Neural progenitor cell (in vitro differentiated cells): Measurements from ENCODE around the gene LDLRAD4. TPM values are rescaled to one million over a fixed set of nuclear protein-coding genes. Genes with fewer than 3 reads are reported as not detected.

Experiments
- DNase-seq: peaks from one replicate; pipeline ENCODE4 v3.0.0-alpha.2; 2016; ENCODE audit warnings: low spot score
- H2AFZ ChIP-seq: fragments of 200-600 bp; sonication (generic); replicated peaks from 2 replicates; pipeline ENCODE4 v1.6.1; 2016; ENCODE audit warnings: antibody characterized with exemption
- H3F3A ChIP-seq: fragments of 200-600 bp; sonication (generic); 2 replicates; pipeline ENCODE4 v1.6.1; 2016; ENCODE audit warnings: antibody characterized with exemption, low read depth
- H3K27ac ChIP-seq: fragments of 200-600 bp; sonication (generic); 2 replicates; pipeline ENCODE4 v1.5.1; 2016; ENCODE audit warnings: mild to moderate bottlenecking
- H3K27me3 ChIP-seq: fragments of 200-600 bp; sonication (generic); 2 replicates; pipeline ENCODE4 v1.6.1; 2016; ENCODE audit warnings: mild to moderate bottlenecking, moderate library complexity
- H3K36me3 ChIP-seq: fragments of 200-600 bp; sonication (generic); 2 replicates; pipeline ENCODE4 v1.5.1; 2016
- H3K4me1 ChIP-seq: fragments of 200-600 bp; sonication (generic); 2 replicates; pipeline ENCODE4 v1.6.1; 2016; ENCODE audit warnings: mixed run types
- H3K4me2 ChIP-seq: fragments of 200-600 bp; sonication (generic); 2 replicates; pipeline ENCODE4 v1.6.1; 2016
- H3K4me3 ChIP-seq: fragments of 200-600 bp; sonication (generic); 2 replicates; pipeline ENCODE4 v1.5.1; 2016
- H3K79me2 ChIP-seq: fragments of 200-600 bp; sonication (generic); 2 replicates; pipeline ENCODE4 v1.6.1; 2016; ENCODE audit warnings: low read depth
- H3K9ac ChIP-seq: fragments of 200-600 bp; sonication (generic); 2 replicates; pipeline ENCODE4 v1.6.1; 2016
- H3K9me3 ChIP-seq: fragments of 200-600 bp; sonication (generic); 2 replicates; pipeline ENCODE4 v1.5.1; 2016; ENCODE audit warnings: low read depth
- H4K20me1 ChIP-seq: fragments of 200-600 bp; sonication (generic); 2 replicates; pipeline ENCODE4 v1.6.1; 2016; ENCODE audit warnings: low read depth
- H3K27ac Mint-ChIP-seq: 3 replicates; pipeline ENCODE4 v1.8.0; 2021; ENCODE audit warnings: mixed read lengths
- H3K27me3 Mint-ChIP-seq: 2 replicates; pipeline ENCODE4 v1.8.0; 2022; ENCODE audit warnings: low read depth, mild to moderate bottlenecking, inconsistent platforms, moderate library complexity, mixed read lengths; ENCODE audit not compliant: insufficient read depth
- H3K36me3 Mint-ChIP-seq: 3 replicates; pipeline ENCODE4 v1.8.0; 2021; ENCODE audit warnings: mixed read lengths
- H3K4me1 Mint-ChIP-seq: 3 replicates; pipeline ENCODE4 v1.8.0; 2021; ENCODE audit warnings: mixed read lengths
- H3K4me3 Mint-ChIP-seq: 3 replicates; pipeline ENCODE4 v1.8.0; 2021; ENCODE audit warnings: mild to moderate bottlenecking, moderate library complexity, mixed read lengths
- H3K9me3 Mint-ChIP-seq: 3 replicates; pipeline ENCODE4 v1.8.0; 2020; ENCODE audit warnings: mixed read lengths
- EZH2 ChIP-seq: fragments of 200-600 bp; sonication (generic); IDR thresholded peaks from 2 replicates; pipeline ENCODE4 v1.6.1; 2017; ENCODE audit warnings: antibody characterized with exemption, mild to moderate bottlenecking, moderate library complexity
- EZH2phosphoT487 ChIP-seq: fragments of 200-600 bp; sonication (generic); IDR thresholded peaks from 2 replicates; pipeline ENCODE4 v1.6.1; 2017; ENCODE audit warnings: antibody characterized with exemption
- total RNA-seq: library from RNA; depleted of rRNA; stranded (reverse); fragments of >200 nt; gene quantifications from 2 replicates; pipeline ENCODE4 v1.2.3, GENCODE V29; 2015; ENCODE audit warnings: low replicate concordance
- TF ChIP-seq, protein P1 (sequence below): fragments of 200-600 bp; sonication (generic); IDR thresholded peaks from 2 replicates; pipeline ENCODE4 v1.5.1; 2017; ENCODE audit warnings: antibody characterized with exemption, mild to moderate bottlenecking

The LDLRAD4 gene
- total RNA-seq, 1 donor from 2014 or later = 0.65 TPM

DNA sequence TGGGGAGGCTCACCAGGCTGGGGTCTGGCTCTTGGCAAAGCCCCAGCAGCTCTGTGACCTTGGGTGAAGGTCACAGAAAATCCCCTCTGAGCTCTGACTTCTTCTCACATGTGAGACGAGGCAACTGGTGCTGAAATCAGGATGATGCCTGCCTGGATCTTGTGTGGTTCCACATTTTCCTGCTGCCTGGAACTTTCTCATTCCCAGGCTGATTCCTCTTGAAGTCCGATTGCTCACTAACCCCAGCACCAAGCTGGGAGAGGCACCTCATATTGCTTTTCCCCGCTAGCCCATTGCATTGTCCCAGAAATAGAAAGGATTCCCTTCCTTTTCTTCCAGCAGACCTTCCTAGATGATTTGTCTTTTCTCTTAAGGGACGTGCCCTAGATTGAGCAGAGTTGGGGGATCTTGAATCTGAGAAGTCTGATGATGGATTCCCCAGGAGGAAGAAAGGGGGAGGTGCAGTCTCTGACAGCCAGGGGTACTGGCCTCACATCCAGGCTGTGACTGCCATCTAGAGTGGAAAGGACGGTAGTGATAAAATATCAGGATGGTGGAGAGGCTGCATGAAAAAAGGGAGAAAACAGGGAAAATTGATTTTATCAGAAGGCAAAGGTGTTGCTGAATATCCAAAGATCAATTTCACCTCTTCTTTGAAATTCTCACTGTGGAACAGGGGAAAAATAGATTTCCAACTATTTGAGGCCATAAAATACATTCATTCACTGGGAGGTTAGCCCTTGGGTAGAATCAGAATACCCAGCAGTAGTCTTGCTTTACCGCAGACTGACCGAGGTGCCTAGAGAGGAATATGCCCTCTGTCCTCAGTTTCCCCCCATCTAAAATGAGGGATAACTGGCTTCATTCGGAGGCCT, 411.5 kb downstream of the LDLRAD4 start:
- Histone ChIP-seq H2AFZ (no peak overlapping the region), H3K9me3 (no peaks in the 10 kb centered on the region), H3K36me3 (no peaks in the 10 kb centered on the region), H3K4me1 (peaks cover 12% of the 10 kb centered on the region), H3K4me3 (no peak overlapping the region), H3F3A (peaks cover 13% of the 10 kb centered on the region), H3K4me2 (no peak overlapping the region), H3K79me2 (no peaks in the 10 kb centered on the region), H3K27me3 (no peaks in the 10 kb centered on the region), H4K20me1 (peaks cover 5% of the 10 kb centered on the region), H3K27ac (no peak overlapping the region), H3K9ac (no peak overlapping the region)
- no peak for TF ChIP-seq EZH2phosphoT487
- TF ChIP-seq, protein P1, sequence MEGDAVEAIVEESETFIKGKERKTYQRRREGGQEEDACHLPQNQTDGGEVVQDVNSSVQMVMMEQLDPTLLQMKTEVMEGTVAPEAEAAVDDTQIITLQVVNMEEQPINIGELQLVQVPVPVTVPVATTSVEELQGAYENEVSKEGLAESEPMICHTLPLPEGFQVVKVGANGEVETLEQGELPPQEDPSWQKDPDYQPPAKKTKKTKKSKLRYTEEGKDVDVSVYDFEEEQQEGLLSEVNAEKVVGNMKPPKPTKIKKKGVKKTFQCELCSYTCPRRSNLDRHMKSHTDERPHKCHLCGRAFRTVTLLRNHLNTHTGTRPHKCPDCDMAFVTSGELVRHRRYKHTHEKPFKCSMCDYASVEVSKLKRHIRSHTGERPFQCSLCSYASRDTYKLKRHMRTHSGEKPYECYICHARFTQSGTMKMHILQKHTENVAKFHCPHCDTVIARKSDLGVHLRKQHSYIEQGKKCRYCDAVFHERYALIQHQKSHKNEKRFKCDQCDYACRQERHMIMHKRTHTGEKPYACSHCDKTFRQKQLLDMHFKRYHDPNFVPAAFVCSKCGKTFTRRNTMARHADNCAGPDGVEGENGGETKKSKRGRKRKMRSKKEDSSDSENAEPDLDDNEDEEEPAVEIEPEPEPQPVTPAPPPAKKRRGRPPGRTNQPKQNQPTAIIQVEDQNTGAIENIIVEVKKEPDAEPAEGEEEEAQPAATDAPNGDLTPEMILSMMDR = peak; percentile 88
- Mint-ChIP-seq H3K36me3 (no peaks in the 10 kb centered on the region), H3K4me3 (no peak overlapping the region), H3K4me1 (peaks cover 32% of the 10 kb centered on the region), H3K9me3 (peaks cover 3% of the 10 kb centered on the region), H3K27ac (peak overlapping the region; percentile 46), H3K27me3 (no peaks in the 10 kb centered on the region)
- DNase-seq = peak; percentile 87

DNA sequence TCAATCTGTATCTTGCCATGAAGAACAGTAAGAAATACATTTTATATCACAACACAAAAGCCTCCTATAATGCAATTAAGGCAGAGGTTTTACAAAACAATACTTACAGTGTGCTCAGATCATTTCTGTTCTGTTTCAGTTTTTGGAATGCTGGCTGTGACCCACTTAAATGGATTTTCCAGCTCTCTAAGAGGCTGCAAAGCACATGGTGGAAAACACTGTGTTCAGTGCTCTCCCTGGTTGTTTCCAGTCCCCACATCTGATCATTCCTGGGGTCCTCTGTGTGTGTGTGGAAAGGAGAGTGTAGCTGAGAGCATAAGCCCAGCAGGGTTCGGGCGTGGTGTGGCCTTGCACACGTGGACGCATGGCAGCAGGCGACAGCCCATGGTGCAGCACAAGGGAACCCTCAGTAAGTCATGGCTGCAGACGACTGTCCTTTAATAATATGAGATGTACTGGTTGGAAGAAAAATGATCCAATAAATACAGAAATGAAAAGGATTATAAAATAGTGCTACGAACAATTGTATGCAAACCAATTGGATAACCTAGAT, 412.2 kb downstream of the LDLRAD4 start:
- DNase-seq = no peak
- H3K9me3 Mint-ChIP-seq = peaks cover 3% of the 10 kb centered on the region
- Histone ChIP-seq H3F3A (peaks cover 13% of the 10 kb centered on the region), H3K4me2 (no peak overlapping the region), H3K36me3 (no peaks in the 10 kb centered on the region), H4K20me1 (peaks cover 5% of the 10 kb centered on the region), H3K4me3 (no peak overlapping the region), H3K27me3 (no peaks in the 10 kb centered on the region), H3K4me1 (peaks cover 12% of the 10 kb centered on the region), H3K79me2 (no peaks in the 10 kb centered on the region), H3K9me3 (no peaks in the 10 kb centered on the region), H3K27ac (no peak overlapping the region), H3K9ac (no peak overlapping the region), H2AFZ (no peak overlapping the region)
- no peak for TF ChIP-seq EZH2phosphoT487
- TF ChIP-seq, protein P1 = no peak
- TF ChIP-seq EZH2 = no peak
- H3K27me3 Mint-ChIP-seq = no peaks in the 10 kb centered on the region
- no peak overlapping the region for H3K4me3 Mint-ChIP-seq
- peaks cover 31% of the 10 kb centered on the region for H3K4me1 Mint-ChIP-seq
- H3K36me3 Mint-ChIP-seq = no peaks in the 10 kb centered on the region
- no peak overlapping the region for H3K27ac Mint-ChIP-seq

DNA sequence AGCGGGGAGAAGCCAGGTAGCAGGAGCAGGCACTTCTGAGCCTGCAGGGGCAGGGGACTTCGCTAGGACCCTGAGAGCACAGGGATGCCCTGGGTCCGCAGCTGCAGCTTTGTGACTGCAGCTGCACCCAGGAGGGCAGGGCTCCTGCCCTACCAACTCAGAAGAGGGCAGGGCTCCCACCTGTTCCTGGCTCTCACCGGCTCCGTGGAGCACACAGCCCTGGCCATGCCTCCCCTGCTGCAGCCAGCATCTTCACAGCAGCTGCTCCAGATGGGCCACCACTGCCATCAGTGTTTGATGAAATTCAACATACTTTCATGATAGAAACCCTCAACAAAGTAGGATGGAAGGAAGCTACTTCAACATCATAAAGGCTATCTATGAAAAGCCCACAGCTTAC, 415.1 kb downstream of the LDLRAD4 start:
- Histone ChIP-seq H3K4me1 (no peaks in the 10 kb centered on the region), H4K20me1 (no peaks in the 10 kb centered on the region), H3K27ac (no peak overlapping the region), H2AFZ (no peak overlapping the region), H3K36me3 (no peaks in the 10 kb centered on the region), H3K4me2 (no peak overlapping the region), H3K27me3 (no peaks in the 10 kb centered on the region), H3K4me3 (no peak overlapping the region), H3K79me2 (no peaks in the 10 kb centered on the region), H3K9ac (no peak overlapping the region), H3F3A (no peaks in the 10 kb centered on the region), H3K9me3 (no peaks in the 10 kb centered on the region)
- Mint-ChIP-seq H3K36me3 (no peaks in the 10 kb centered on the region), H3K27ac (no peak overlapping the region), H3K4me3 (no peak overlapping the region), H3K27me3 (no peaks in the 10 kb centered on the region), H3K9me3 (peaks cover 3% of the 10 kb centered on the region), H3K4me1 (peaks cover 18% of the 10 kb centered on the region)
- no peak for DNase-seq
- TF ChIP-seq EZH2phosphoT487 = no peak
- no peak for TF ChIP-seq EZH2
- TF ChIP-seq, protein P1 = no peak
